ENCODE data around the gene WDR38.

The WDR38 gene

GRCh38 chr9:124869466-124869985 is 16.3 kb downstream of the WDR38 start:
- TF ChIP-seq CTCF (IDR thresholded peaks at IDR 0.05) = no peak
- DNase-seq (ENCODE audit: low spot score) = no peak
- Histone ChIP-seq H3K27ac (peak overlapping the region; percentile 86 to 97), H3K4me3 (peak overlapping the region; percentile 97)

GRCh38 chr9:124869986-124870560 is 16.8 kb downstream of the WDR38 start:
- DNase-seq (ENCODE audit: low spot score) = peak; percentile 75
- no peak for TF ChIP-seq CTCF (IDR thresholded peaks at IDR 0.05)
- peak overlapping the region; percentile 86 to 97 for H3K27ac ChIP-seq
- peak overlapping the region; percentile 97 for H3K4me3 ChIP-seq

- DNase-seq (ENCODE audit: low spot score) = peak; percentile 70
- no peak for TF ChIP-seq CTCF (IDR thresholded peaks at IDR 0.05)
- peak overlapping the region; percentile 97 for H3K4me3 ChIP-seq
- peak overlapping the region in 1 of 2 donors; percentile 86 for H3K27ac ChIP-seq
These were observed 17.5 kb downstream of the WDR38 start for GRCh38 chr9:124870723-124871122.

- Histone ChIP-seq H3K27ac (no peak overlapping the region), H3K4me3 (no peak overlapping the region)
- TF ChIP-seq CTCF (IDR thresholded peaks at IDR 0.05) = no peak
- no peak for DNase-seq (ENCODE audit: low spot score)
These were observed 17.9 kb downstream of the WDR38 start for GRCh38 chr9:124871156-124871561.

GRCh38 chr9:124873664-124874063 is 20.4 kb downstream of the WDR38 start:
- no peak for DNase-seq (ENCODE audit: low spot score)
- TF ChIP-seq CTCF (IDR thresholded peaks at IDR 0.05) = no peak
- Histone ChIP-seq H3K4me3 (no peak overlapping the region), H3K27ac (no peak overlapping the region)

- Histone ChIP-seq H3K4me3 (no peak overlapping the region), H3K27ac (no peak overlapping the region)
- DNase-seq (ENCODE audit: low spot score) = no peak
- TF ChIP-seq CTCF (IDR thresholded peaks at IDR 0.05) = no peak
These were observed 22.2 kb downstream of the WDR38 start for GRCh38 chr9:124875501-124875900.

- TF ChIP-seq CTCF (IDR thresholded peaks at IDR 0.05) = no peak
- no peak overlapping the region for H3K27ac ChIP-seq
- DNase-seq (ENCODE audit: low spot score) = no peak
- no peak overlapping the region for H3K4me3 ChIP-seq
These were observed 23.9 kb downstream of the WDR38 start for GRCh38 chr9:124877021-124877782.

Data from coronary artery (tissue), 2 donors.